HepG2 (cell line): ENCODE results near the gene WHAMM. TPM values are rescaled to one million over a fixed set of nuclear protein-coding genes. Genes with fewer than 3 reads are reported as not detected.

Experiments used
- HMG20A ChIP-seq: IDR thresholded peaks from 2 replicates; pipeline ENCODE4 v1.6.1; 2016; ENCODE audit warnings: borderline replicate concordance
- HNF4A ChIP-seq: sonication (generic); formaldehyde crosslinking; IDR thresholded peaks from 2 replicates; pipeline ENCODE4 v1.4.0; 2020; ENCODE audit warnings: missing genetic modification reagents
- RCOR2 ChIP-seq: IDR thresholded peaks from 2 replicates; pipeline ENCODE4 v1.6.1; 2016; ENCODE audit warnings: missing biosample characterization, missing genetic modification reagents
- SAP130 ChIP-seq: IDR thresholded peaks from 2 replicates; pipeline ENCODE4 v1.6.1; 2016; ENCODE audit warnings: low read depth
- SETDB1 ChIP-seq: sonication (generic); formaldehyde crosslinking; IDR thresholded peaks from 2 replicates; pipeline ENCODE4 v1.5.1; 2020; ENCODE audit warnings: missing genetic modification reagents, mild to moderate bottlenecking, borderline replicate concordance
- ZNF101 ChIP-seq: sonication (generic); formaldehyde crosslinking; IDR thresholded peaks from 2 replicates; pipeline ENCODE4 v1.4.0; 2020; ENCODE audit warnings: mild to moderate bottlenecking, low read depth, missing genetic modification reagents, borderline replicate concordance
- ZNF138 ChIP-seq: sonication (generic); formaldehyde crosslinking; IDR thresholded peaks from 2 replicates; pipeline ENCODE4 v1.5.0; 2020; ENCODE audit warnings: mild to moderate bottlenecking, low read depth, missing genetic modification reagents
- ZNF788 ChIP-seq: sonication (generic); formaldehyde crosslinking; IDR thresholded peaks from 2 replicates; pipeline ENCODE4 v1.5.0; 2020; ENCODE audit warnings: mild to moderate bottlenecking, missing genetic modification reagents, borderline replicate concordance
- polyA plus RNA-seq, 8 experiments: library from polyadenylated mRNA; depleted of rRNA in 3 of 8; stranded (reverse) in 7 of 8; unstranded in 1 of 8; fragments of >200 nt; fragmentation: Illumina TruSeq in 4 of 8; extraction: Trizol in 4 of 8; gene quantifications; 2 replicates each; pipeline versions ENCODE4 v1.2.1 to v1.2.3, GENCODE V29; 2011 to 2016; ENCODE audit warnings: low read depth in 4 of 8, missing spikeins in 1 of 8, mixed read lengths in 1 of 8; ENCODE audit not compliant: insufficient read depth in 1 of 8
- total RNA-seq, 5 experiments: library from RNA; depleted of rRNA; stranded (reverse); fragments of >200 nt; fragmentation: Illumina TruSeq; extraction: Trizol; gene quantifications; 2 replicates each; pipeline ENCODE4 v1.2.3, GENCODE V29; 2016; ENCODE audit warnings: low read depth in 1 of 5
- TF ChIP-seq, protein P1 (sequence below), 2 experiments: sonication (generic) in 1 of 2; formaldehyde crosslinking in 1 of 2; IDR thresholded peaks; 2 replicates each; pipeline versions ENCODE4 v1.4.0 to v1.6.1; 2016 to 2020; ENCODE audit warnings: borderline replicate concordance in 1 of 2, low read depth in 1 of 2, mild to moderate bottlenecking in 1 of 2, missing genetic modification reagents in 1 of 2
- TF ChIP-seq, protein P2 (sequence below): IDR thresholded peaks from 2 replicates; pipeline ENCODE4 v1.6.1; 2016; ENCODE audit warnings: low read depth
- TF ChIP-seq, protein P3 (sequence below): sonication (generic); formaldehyde crosslinking; IDR thresholded peaks from 2 replicates; pipeline ENCODE4 v1.5.0; 2020; ENCODE audit warnings: mild to moderate bottlenecking, missing genetic modification reagents, borderline replicate concordance
- TF ChIP-seq, protein P4 (sequence below): sonication (generic); formaldehyde crosslinking; IDR thresholded peaks from 2 replicates; pipeline ENCODE4 v1.4.0; 2020; ENCODE audit warnings: mild to moderate bottlenecking, missing genetic modification reagents

WHAMM gene
- total and polyA plus RNA-seq, 2 of the 13 experiments (the other 11 are each of a cell fraction or from before 2014, with no cell fraction given): 2.9 to 3.0 TPM

DNA sequence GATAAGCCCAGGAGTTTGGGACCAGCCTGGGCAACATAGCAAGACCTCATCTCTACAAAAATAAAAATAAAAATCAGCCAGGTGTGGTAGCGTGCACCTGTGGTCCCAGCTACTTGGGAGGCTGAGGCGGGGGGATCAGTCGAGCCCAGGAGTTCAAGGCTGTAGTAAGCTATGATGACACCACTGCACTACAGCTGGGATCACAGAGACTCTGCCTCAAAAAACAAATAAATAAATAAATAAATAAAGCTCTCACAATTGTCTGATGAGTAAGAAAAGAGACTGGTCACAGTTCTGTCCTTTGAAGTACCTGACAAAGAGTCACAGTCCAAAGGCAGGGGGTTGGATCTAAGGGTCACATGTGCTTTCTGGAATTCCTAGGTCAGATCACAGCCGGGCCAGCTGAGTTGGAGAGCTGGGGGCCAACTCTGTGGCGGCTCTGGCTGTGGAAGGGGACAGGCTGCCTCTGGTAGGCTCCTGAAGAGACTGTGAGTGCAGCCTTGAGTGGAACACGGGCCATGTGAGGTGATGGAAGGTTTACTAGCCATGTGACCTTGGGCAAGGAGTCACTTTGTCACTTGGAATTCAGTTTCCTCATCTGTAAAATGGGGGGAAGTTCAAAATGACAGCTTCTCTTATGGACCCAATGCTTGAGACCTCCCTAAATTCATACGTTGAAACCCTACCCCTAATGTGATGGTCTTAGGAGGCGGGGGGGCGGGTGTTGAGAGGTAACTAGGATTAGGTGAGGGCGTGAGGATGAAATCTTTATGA is 47.2 kb downstream of the WHAMM start (continued):
- TF ChIP-seq, protein P1, sequence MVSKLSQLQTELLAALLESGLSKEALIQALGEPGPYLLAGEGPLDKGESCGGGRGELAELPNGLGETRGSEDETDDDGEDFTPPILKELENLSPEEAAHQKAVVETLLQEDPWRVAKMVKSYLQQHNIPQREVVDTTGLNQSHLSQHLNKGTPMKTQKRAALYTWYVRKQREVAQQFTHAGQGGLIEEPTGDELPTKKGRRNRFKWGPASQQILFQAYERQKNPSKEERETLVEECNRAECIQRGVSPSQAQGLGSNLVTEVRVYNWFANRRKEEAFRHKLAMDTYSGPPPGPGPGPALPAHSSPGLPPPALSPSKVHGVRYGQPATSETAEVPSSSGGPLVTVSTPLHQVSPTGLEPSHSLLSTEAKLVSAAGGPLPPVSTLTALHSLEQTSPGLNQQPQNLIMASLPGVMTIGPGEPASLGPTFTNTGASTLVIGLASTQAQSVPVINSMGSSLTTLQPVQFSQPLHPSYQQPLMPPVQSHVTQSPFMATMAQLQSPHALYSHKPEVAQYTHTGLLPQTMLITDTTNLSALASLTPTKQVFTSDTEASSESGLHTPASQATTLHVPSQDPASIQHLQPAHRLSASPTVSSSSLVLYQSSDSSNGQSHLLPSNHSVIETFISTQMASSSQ (IDR thresholded peaks at IDR 0.05; ENCODE audit: low read depth): no peak
- TF ChIP-seq, protein P1 (CRISPR knock-in tag; IDR thresholded peaks at IDR 0.05; ENCODE audit: borderline replicate concordance): no peak
- TF ChIP-seq, protein P2, sequence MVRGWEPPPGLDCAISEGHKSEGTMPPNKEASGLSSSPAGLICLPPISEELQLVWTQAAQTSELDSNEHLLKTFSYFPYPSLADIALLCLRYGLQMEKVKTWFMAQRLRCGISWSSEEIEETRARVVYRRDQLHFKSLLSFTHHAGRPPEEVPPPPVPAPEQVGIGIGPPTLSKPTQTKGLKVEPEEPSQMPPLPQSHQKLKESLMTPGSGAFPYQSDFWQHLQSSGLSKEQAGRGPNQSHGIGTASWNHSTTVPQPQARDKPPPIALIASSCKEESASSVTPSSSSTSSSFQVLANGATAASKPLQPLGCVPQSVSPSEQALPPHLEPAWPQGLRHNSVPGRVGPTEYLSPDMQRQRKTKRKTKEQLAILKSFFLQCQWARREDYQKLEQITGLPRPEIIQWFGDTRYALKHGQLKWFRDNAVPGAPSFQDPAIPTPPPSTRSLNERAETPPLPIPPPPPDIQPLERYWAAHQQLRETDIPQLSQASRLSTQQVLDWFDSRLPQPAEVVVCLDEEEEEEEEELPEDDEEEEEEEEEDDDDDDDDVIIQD (CRISPR knock-in tag): 0 out of 2 replicates have a peak, but pooled peaks have one; percentile 36
- TF ChIP-seq RCOR2 (CRISPR knock-in tag) (no peak), ZNF101 (CRISPR knock-in tag) (no peak), HMG20A (CRISPR knock-in tag) (no peak), SETDB1 (no peak), ZNF138 (CRISPR knock-in tag) (no peak), ZNF788 (CRISPR knock-in tag) (peak; percentile 56; the same call in 1 of the 2 replicates), SAP130 (CRISPR knock-in tag) (peak; percentile 79), HNF4A (CRISPR knock-in tag) (peak; percentile 68)
- TF ChIP-seq, protein P3, sequence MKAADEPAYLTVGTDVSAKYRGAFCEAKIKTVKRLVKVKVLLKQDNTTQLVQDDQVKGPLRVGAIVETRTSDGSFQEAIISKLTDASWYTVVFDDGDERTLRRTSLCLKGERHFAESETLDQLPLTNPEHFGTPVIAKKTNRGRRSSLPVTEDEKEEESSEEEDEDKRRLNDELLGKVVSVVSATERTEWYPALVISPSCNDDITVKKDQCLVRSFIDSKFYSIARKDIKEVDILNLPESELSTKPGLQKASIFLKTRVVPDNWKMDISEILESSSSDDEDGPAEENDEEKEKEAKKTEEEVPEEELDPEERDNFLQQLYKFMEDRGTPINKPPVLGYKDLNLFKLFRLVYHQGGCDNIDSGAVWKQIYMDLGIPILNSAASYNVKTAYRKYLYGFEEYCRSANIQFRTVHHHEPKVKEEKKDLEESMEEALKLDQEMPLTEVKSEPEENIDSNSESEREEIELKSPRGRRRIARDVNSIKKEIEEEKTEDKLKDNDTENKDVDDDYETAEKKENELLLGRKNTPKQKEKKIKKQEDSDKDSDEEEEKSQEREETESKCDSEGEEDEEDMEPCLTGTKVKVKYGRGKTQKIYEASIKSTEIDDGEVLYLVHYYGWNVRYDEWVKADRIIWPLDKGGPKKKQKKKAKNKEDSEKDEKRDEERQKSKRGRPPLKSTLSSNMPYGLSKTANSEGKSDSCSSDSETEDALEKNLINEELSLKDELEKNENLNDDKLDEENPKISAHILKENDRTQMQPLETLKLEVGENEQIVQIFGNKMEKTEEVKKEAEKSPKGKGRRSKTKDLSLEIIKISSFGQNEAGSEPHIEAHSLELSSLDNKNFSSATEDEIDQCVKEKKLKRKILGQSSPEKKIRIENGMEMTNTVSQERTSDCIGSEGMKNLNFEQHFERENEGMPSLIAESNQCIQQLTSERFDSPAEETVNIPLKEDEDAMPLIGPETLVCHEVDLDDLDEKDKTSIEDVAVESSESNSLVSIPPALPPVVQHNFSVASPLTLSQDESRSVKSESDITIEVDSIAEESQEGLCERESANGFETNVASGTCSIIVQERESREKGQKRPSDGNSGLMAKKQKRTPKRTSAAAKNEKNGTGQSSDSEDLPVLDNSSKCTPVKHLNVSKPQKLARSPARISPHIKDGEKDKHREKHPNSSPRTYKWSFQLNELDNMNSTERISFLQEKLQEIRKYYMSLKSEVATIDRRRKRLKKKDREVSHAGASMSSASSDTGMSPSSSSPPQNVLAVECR (CRISPR knock-in tag): peak; percentile 24; the same call in 1 of the 2 replicates
- TF ChIP-seq, protein P4, sequence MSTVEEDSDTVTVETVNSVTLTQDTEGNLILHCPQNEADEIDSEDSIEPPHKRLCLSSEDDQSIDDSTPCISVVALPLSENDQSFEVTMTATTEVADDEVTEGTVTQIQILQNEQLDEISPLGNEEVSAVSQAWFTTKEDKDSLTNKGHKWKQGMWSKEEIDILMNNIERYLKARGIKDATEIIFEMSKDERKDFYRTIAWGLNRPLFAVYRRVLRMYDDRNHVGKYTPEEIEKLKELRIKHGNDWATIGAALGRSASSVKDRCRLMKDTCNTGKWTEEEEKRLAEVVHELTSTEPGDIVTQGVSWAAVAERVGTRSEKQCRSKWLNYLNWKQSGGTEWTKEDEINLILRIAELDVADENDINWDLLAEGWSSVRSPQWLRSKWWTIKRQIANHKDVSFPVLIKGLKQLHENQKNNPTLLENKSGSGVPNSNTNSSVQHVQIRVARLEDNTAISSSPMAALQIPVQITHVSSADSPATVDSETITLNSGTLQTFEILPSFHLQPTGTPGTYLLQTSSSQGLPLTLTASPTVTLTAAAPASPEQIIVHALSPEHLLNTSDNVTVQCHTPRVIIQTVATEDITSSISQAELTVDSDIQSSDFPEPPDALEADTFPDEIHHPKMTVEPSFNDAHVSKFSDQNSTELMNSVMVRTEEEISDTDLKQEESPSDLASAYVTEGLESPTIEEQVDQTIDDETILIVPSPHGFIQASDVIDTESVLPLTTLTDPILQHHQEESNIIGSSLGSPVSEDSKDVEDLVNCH (CRISPR knock-in tag): no peak
